Measurements from ENCODE around the gene DNAH17. TPM values are rescaled to one million over a fixed set of nuclear protein-coding genes. Genes with fewer than 3 reads are reported as not detected.

DNAH17 gene
- total RNA-seq, 2 donors from 2014 or later, result 0.87 to 6.9 TPM

DNA sequence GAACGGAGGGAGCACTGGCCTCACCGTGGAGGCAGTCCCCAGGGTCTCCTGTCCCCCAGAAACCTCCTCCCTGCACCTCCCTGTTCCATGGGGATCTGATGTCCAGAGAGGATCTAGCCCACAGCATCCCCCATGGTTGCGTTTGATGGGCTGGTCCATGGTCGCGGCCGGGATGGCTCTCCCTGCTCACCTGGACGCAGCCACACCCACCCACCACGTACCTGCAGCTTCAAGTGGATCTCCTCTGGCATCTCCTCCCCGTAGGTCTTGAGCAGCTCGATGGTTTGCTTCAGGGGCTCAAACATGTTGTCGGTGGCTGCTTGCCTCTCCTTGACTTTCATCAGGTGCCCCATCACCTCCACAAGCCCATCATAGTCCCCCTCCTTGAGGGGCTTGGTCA, 47.9 kb downstream of the DNAH17 start:
- intact Hi-C loops (cut with DNase I), result no loop called here
- no peak for DNase-seq (ENCODE audit: low spot score)
- no peaks in the 10 kb centered on the region for H3K27me3 ChIP-seq (replicated peaks; ENCODE audit: insufficient read depth)

DNA sequence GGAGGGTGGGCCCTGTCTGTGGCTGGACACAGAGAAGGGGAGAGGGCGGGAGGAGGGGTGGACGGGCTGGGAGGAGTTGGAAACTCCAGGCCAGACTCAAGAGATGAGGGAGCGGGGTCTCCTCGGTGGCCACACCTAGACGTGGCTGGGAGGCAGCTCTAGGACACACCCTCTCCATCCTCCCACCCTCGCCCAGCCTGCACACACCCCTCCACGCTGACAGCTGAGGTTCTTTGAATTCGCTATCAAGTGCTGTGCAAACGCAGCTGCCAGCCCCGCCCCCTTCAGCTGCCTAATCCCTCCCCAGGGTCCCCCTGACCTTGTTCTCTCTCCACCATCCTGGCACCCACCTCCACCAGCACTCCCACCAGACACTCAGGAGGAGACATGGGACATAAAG, 48.7 kb downstream of the DNAH17 start:
- Histone ChIP-seq H3K4me3 (no peak overlapping the region), H3K27me3 (replicated peaks; ENCODE audit: insufficient read depth) (no peaks in the 10 kb centered on the region), H3K36me3 (no peaks in the 10 kb centered on the region), H3K9me3 (no peaks in the 10 kb centered on the region), H3K4me1 (replicated peaks) (no peaks in the 10 kb centered on the region), H3K27ac (no peak overlapping the region)
- TF ChIP-seq POLR2AphosphoS5 (IDR thresholded peaks at IDR 0.05) (no peak), POLR2A (IDR thresholded peaks at IDR 0.05) (no peak)
- TF ChIP-seq, protein P1, sequence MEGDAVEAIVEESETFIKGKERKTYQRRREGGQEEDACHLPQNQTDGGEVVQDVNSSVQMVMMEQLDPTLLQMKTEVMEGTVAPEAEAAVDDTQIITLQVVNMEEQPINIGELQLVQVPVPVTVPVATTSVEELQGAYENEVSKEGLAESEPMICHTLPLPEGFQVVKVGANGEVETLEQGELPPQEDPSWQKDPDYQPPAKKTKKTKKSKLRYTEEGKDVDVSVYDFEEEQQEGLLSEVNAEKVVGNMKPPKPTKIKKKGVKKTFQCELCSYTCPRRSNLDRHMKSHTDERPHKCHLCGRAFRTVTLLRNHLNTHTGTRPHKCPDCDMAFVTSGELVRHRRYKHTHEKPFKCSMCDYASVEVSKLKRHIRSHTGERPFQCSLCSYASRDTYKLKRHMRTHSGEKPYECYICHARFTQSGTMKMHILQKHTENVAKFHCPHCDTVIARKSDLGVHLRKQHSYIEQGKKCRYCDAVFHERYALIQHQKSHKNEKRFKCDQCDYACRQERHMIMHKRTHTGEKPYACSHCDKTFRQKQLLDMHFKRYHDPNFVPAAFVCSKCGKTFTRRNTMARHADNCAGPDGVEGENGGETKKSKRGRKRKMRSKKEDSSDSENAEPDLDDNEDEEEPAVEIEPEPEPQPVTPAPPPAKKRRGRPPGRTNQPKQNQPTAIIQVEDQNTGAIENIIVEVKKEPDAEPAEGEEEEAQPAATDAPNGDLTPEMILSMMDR (IDR thresholded peaks at IDR 0.05), result no peak
- 58% methylated on average over 10 of the region's 10 CpGs for WGBS
- intact Hi-C loops (cut with DNase I), result no loop called here
- DNase-seq (ENCODE audit: low spot score), result no peak

More for the DNA sequence above, 47.9 kb downstream of the DNAH17 start:
- Histone ChIP-seq H3K9me3 (no peaks in the 10 kb centered on the region), H3K36me3 (no peaks in the 10 kb centered on the region), H3K27ac (no peak overlapping the region), H3K4me1 (replicated peaks) (no peaks in the 10 kb centered on the region), H3K4me3 (no peak overlapping the region)
- WGBS, result 88% methylated on average over 10 of the region's 11 CpGs
- TF ChIP-seq, protein P1 (IDR thresholded peaks at IDR 0.05), result no peak
- TF ChIP-seq POLR2AphosphoS5 (IDR thresholded peaks at IDR 0.05), result no peak
- TF ChIP-seq POLR2A (IDR thresholded peaks at IDR 0.05), result no peak

DNA sequence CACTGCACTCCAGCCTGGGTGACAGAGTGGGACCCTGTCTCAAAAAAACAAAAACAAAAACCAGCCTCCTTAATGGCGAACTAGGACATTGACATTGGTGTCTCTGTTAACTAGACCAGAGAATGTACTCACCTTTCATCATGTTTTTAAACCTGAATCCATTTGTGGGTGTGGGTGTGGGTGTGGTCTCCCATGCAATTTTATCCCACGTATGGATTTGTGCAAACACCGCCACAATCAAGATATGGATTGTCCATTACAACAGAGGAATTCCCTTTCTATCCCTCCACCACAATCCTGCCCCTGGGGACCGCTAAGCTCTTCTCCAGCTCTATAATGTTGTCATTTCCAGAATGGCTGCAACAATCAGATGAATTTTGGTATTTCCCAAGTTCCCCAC, 49.9 kb downstream of the DNAH17 start:
- Histone ChIP-seq H3K4me3 (no peak overlapping the region), H3K9me3 (no peaks in the 10 kb centered on the region)
- 94% methylated on average over 4 of the region's 4 CpGs for WGBS

DNA sequence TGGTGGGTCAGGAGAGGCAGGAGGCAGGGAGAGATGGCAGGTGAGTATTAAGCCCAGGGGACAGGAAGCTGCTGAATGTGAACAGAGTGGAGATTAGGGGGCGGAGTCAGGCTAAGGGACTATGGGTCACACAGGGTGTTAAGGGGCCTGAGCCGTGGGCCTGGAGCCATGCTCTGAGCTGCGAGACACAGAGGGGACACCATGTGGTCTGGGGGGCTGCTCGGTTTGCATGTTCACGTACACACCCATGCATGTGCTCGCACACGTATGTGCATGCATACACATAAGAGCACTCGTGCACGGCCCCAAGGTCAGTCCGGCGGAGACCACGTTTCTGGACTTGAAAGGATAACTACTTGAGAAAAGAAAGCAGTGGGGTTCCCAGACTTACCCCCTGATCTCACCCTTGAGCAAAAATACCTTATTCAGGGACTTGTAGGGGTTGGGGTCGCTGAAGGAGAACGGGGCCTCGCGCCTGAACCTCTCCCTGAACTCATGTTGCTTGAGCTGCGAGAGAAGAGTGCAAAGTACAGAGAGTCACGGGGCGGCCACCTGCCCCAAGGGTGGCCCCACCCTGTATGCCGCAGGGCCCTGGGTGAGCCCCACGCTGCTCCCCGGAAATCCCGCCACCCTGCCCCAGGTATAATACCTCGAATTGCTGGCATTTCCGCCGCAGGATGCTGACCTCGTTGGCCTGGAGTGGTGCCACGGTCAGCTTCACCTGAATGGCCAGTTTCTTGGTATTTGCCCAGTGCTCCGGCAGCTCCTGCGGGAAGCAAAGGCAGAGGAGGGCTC, 50.8 kb downstream of the DNAH17 start:
- H3K36me3 ChIP-seq, result no peaks in the 10 kb centered on the region
- H3K27ac ChIP-seq, result no peak overlapping the region
- H3K4me3 ChIP-seq, result no peak overlapping the region
- no peaks in the 10 kb centered on the region for H3K27me3 ChIP-seq (replicated peaks; ENCODE audit: insufficient read depth)
- no peak for TF ChIP-seq POLR2AphosphoS5 (IDR thresholded peaks at IDR 0.05)
- TF ChIP-seq, protein P1 (IDR thresholded peaks at IDR 0.05), result no peak
- TF ChIP-seq POLR2A (IDR thresholded peaks at IDR 0.05), result no peak
- no peak for DNase-seq (ENCODE audit: low spot score)
- H3K9me3 ChIP-seq, result no peaks in the 10 kb centered on the region
- WGBS, result 90% methylated on average over 30 of the region's 30 CpGs
- no peaks in the 10 kb centered on the region for H3K4me1 ChIP-seq (replicated peaks)
- intact Hi-C loops (cut with DNase I), result no loop called here

More for the DNA sequence above, 49.9 kb downstream of the DNAH17 start:
- Histone ChIP-seq H3K36me3 (no peaks in the 10 kb centered on the region), H3K4me1 (replicated peaks) (no peaks in the 10 kb centered on the region), H3K27me3 (replicated peaks; ENCODE audit: insufficient read depth) (no peaks in the 10 kb centered on the region), H3K27ac (no peak overlapping the region)
- TF ChIP-seq POLR2AphosphoS5 (IDR thresholded peaks at IDR 0.05), result no peak
- TF ChIP-seq, protein P1 (IDR thresholded peaks at IDR 0.05), result no peak
- no peak for TF ChIP-seq POLR2A (IDR thresholded peaks at IDR 0.05)
- intact Hi-C loops (cut with DNase I), result no loop called here
- no peak for DNase-seq (ENCODE audit: low spot score)
